HG03469 (cell line): ENCODE data around the gene CRKL.
A peak's percentile ranks its signal among the peaks of the same experiment; 100 is the strongest.
"Not testable (repeated sequence)": the region's sequence is repeated elsewhere in the genome, so short reads cannot be mapped to it uniquely, and the experiment has no call there.

Experiments used
- ATAC-seq: cut with Tn5 transposase; IDR thresholded peaks from one replicate; pipeline ENCODE4 v1.9.1; 2021; ENCODE audit warnings: mild to moderate bottlenecking, moderate library complexity, moderate number of reproducible peaks; ENCODE audit not compliant: unreplicated experiment

The CRKL gene

GRCh38 chr22:20916916-20917810 lies at the start of gene CRKL:
Gene CRKL, plus strand, starts transcription at chr22:20917407. Its CDS starts 528 bp downstream, at chr22:20917935.
- ATAC-seq: peak; percentile 83

GRCh38 chr22:20868025-20868962 lies 48.9 kb upstream of the CRKL start:
- ATAC-seq: no peak

GRCh38 chr22:20869234-20869633 lies 48.0 kb upstream of the CRKL start:
- ATAC-seq: no peak

GRCh38 chr22:20873214-20873613 lies 44.0 kb upstream of the CRKL start:
- no peak for ATAC-seq

GRCh38 chr22:20875296-20875695 lies 41.9 kb upstream of the CRKL start:
- no peak for ATAC-seq

- no peak for ATAC-seq
Measured at GRCh38 chr22:20877715-20878114, 39.5 kb upstream of the CRKL start.

GRCh38 chr22:20881231-20881630 lies 36.0 kb upstream of the CRKL start:
- ATAC-seq: no peak

GRCh38 chr22:20881869-20882815 lies 35.1 kb upstream of the CRKL start:
- ATAC-seq: no peak

- ATAC-seq: no peak
Measured at GRCh38 chr22:20882855-20883254, 34.4 kb upstream of the CRKL start.

- ATAC-seq: no peak
Measured at GRCh38 chr22:20884454-20884853, 32.8 kb upstream of the CRKL start.

GRCh38 chr22:20885017-20885556 lies 32.1 kb upstream of the CRKL start:
- no peak for ATAC-seq

- no peak for ATAC-seq
Measured at GRCh38 chr22:20885557-20886323, 31.5 kb upstream of the CRKL start.

- no peak for ATAC-seq
Measured at GRCh38 chr22:20887375-20887774, 29.8 kb upstream of the CRKL start.

- no peak for ATAC-seq
Measured at GRCh38 chr22:20889025-20889704, 28.0 kb upstream of the CRKL start.

- no peak for ATAC-seq
Measured at GRCh38 chr22:20889904-20890540, 27.2 kb upstream of the CRKL start.

- ATAC-seq: no peak
Measured at GRCh38 chr22:20890975-20891374, 26.2 kb upstream of the CRKL start.

- not testable (repeated sequence) for ATAC-seq
Measured at GRCh38 chr22:20897737-20898136, 19.5 kb upstream of the CRKL start.

GRCh38 chr22:20899827-20900423 lies 17.3 kb upstream of the CRKL start:
- ATAC-seq: no peak
